Measurements from ENCODE around the gene NUDC.

The NUDC gene

GRCh38 chr1:26965213-26965612, 43.7 kb downstream of the NUDC start:
- TF ChIP-seq CTCF (conservative IDR thresholded peaks at IDR 0.05), result no peak
- no peak overlapping the region for H3K27ac ChIP-seq

- H3K27ac ChIP-seq, result no peak overlapping the region
- TF ChIP-seq CTCF (conservative IDR thresholded peaks at IDR 0.05), result no peak
These were observed 44.1 kb downstream of the NUDC start for GRCh38 chr1:26965628-26966027.

GRCh38 chr1:26970810-26971209, 49.3 kb downstream of the NUDC start:
- no peak for TF ChIP-seq CTCF (conservative IDR thresholded peaks at IDR 0.05)
- no peak overlapping the region for H3K27ac ChIP-seq

- no peak for TF ChIP-seq CTCF (conservative IDR thresholded peaks at IDR 0.05)
- H3K27ac ChIP-seq, result no peak overlapping the region
These were observed 50.0 kb downstream of the NUDC start for GRCh38 chr1:26971590-26971989.

- no peak for TF ChIP-seq CTCF (conservative IDR thresholded peaks at IDR 0.05)
- H3K27ac ChIP-seq, result no peak overlapping the region
These were observed 50.8 kb downstream of the NUDC start for GRCh38 chr1:26972390-26972789.

GRCh38 chr1:26972821-26973220, 51.3 kb downstream of the NUDC start:
- TF ChIP-seq CTCF (conservative IDR thresholded peaks at IDR 0.05), result no peak
- H3K27ac ChIP-seq, result no peak overlapping the region

- no peak overlapping the region for H3K27ac ChIP-seq
- TF ChIP-seq CTCF (conservative IDR thresholded peaks at IDR 0.05), result no peak
These were observed 55.3 kb downstream of the NUDC start for GRCh38 chr1:26976621-26977510.
